H9 (cell line): ENCODE data around the gene GPR176. TPM values are rescaled to one million over a fixed set of nuclear protein-coding genes. Genes with fewer than 3 reads are reported as not detected.

Experiments used
- DNase-seq: peaks from one replicate; pipeline ENCODE4 v3.0.0-alpha.2; 2017
- H2AFZ ChIP-seq: one replicate; pipeline ENCODE4 v1.6.1; 2013; ENCODE audit warnings: mild to moderate bottlenecking, low read length, control low read depth, moderate library complexity
- H2AK5ac ChIP-seq: 2 replicates; pipeline ENCODE4 v1.6.1; 2013; ENCODE audit warnings: low read length, control low read depth, mixed read lengths; ENCODE audit not compliant: insufficient read length
- H2BK120ac ChIP-seq: one replicate; pipeline ENCODE4 v1.6.1; 2013; ENCODE audit warnings: low read depth, mild to moderate bottlenecking, low read length, control low read depth, inconsistent platforms; ENCODE audit not compliant: poor library complexity, severe bottlenecking
- H2BK12ac ChIP-seq: 2 replicates; pipeline ENCODE4 v1.6.1; 2013; ENCODE audit warnings: low read length, control low read depth, mixed read lengths, low read depth; ENCODE audit not compliant: insufficient read length
- H2BK15ac ChIP-seq: 2 replicates; pipeline ENCODE4 v1.6.1; 2013; ENCODE audit warnings: low read depth, low read length, control low read depth
- H2BK20ac ChIP-seq: one replicate; pipeline ENCODE4 v1.6.1; 2013; ENCODE audit warnings: low read depth, mild to moderate bottlenecking, low read length, control low read depth, inconsistent platforms; ENCODE audit not compliant: poor library complexity, severe bottlenecking
- H2BK5ac ChIP-seq: 2 replicates; pipeline ENCODE4 v1.6.1; 2013; ENCODE audit warnings: low read length, control low read depth, mixed read lengths; ENCODE audit not compliant: insufficient read length
- H3K14ac ChIP-seq: 2 replicates; pipeline ENCODE4 v1.6.1; 2013; ENCODE audit warnings: low read length, control low read depth; ENCODE audit not compliant: insufficient read depth
- H3K18ac ChIP-seq: 2 replicates; pipeline ENCODE4 v1.6.1; 2013; ENCODE audit warnings: low read depth, mild to moderate bottlenecking, mixed read lengths, low read length, control low read depth; ENCODE audit not compliant: insufficient read length
- H3K23ac ChIP-seq: 2 replicates; pipeline ENCODE4 v1.6.1; 2013; ENCODE audit warnings: low read length, control low read depth, mixed read lengths, low read depth; ENCODE audit not compliant: insufficient read length
- H3K23me2 ChIP-seq: 2 replicates; pipeline ENCODE4 v1.6.1; 2013; ENCODE audit warnings: low read depth, mild to moderate bottlenecking, mixed read lengths, low read length, control low read depth; ENCODE audit not compliant: insufficient read length, poor library complexity, severe bottlenecking
- H3K27ac ChIP-seq: 2 replicates; pipeline ENCODE4 v1.5.1; 2013; ENCODE audit warnings: low read length, control low read depth, mixed read lengths, low read depth; ENCODE audit not compliant: insufficient read length
- H3K27me3 ChIP-seq: 2 replicates; pipeline ENCODE4 v1.6.1; 2013; ENCODE audit warnings: low read length, control low read depth, inconsistent platforms; ENCODE audit not compliant: insufficient read depth
- H3K4ac ChIP-seq: 2 replicates; pipeline ENCODE4 v1.6.1; 2013; ENCODE audit warnings: low read depth, mild to moderate bottlenecking, control low read depth, inconsistent platforms, low read length, moderate library complexity
- H3K4me1 ChIP-seq: 2 replicates; pipeline ENCODE4 v1.6.1; 2013; ENCODE audit warnings: low read length, control low read depth, inconsistent platforms; ENCODE audit not compliant: insufficient read depth
- H3K4me2 ChIP-seq: 2 replicates; pipeline ENCODE4 v1.6.1; 2013; ENCODE audit warnings: low read length, control low read depth, mixed read lengths; ENCODE audit not compliant: insufficient read length, insufficient read depth
- H3K56ac ChIP-seq: 2 replicates; pipeline ENCODE4 v1.6.1; 2013; ENCODE audit warnings: low read depth, mild to moderate bottlenecking, mixed read lengths, low read length, control low read depth; ENCODE audit not compliant: insufficient read length
- H3K79me1 ChIP-seq: 2 replicates; pipeline ENCODE4 v1.6.1; 2013; ENCODE audit warnings: low read depth, mild to moderate bottlenecking, moderate library complexity, low read length, control low read depth, inconsistent platforms; ENCODE audit not compliant: insufficient read depth, poor library complexity, severe bottlenecking
- H3K79me2 ChIP-seq: 2 replicates; pipeline ENCODE4 v1.6.1; 2013; ENCODE audit warnings: low read length, control low read depth, inconsistent platforms; ENCODE audit not compliant: insufficient read depth
- H3K9ac ChIP-seq: 2 replicates; pipeline ENCODE4 v1.6.1; 2013; ENCODE audit warnings: low read length, control low read depth, mixed read lengths; ENCODE audit not compliant: insufficient read length; ENCODE audit errors: extremely low read depth
- H3K9me3 ChIP-seq: one replicate; pipeline ENCODE4 v1.6.1; 2013; ENCODE audit warnings: low read depth, low read length, inconsistent platforms; ENCODE audit not compliant: control insufficient read depth
- H3T11ph ChIP-seq: one replicate; pipeline ENCODE4 v1.6.1; 2013; ENCODE audit warnings: mild to moderate bottlenecking, low read length, control low read depth, inconsistent platforms
- H4K20me1 ChIP-seq: one replicate; pipeline ENCODE4 v1.6.1; 2013; ENCODE audit not compliant: control insufficient read depth, insufficient read length, insufficient read depth
- H4K5ac ChIP-seq: 2 replicates; pipeline ENCODE4 v1.6.1; 2013; ENCODE audit warnings: low read depth, mild to moderate bottlenecking, mixed read lengths, low read length, control low read depth; ENCODE audit not compliant: insufficient read length
- H4K8ac ChIP-seq: replicated peaks from 2 replicates; pipeline ENCODE4 v1.6.1; 2013; ENCODE audit warnings: low read length, control low read depth, mixed read lengths, low read depth; ENCODE audit not compliant: insufficient read length
- H4K91ac ChIP-seq: 2 replicates; pipeline ENCODE4 v1.6.1; 2013; ENCODE audit warnings: low read depth, mild to moderate bottlenecking, moderate library complexity, mixed read lengths, low read length, control low read depth; ENCODE audit not compliant: insufficient read length
- H3K27ac Mint-ChIP-seq, 3 experiments: 2 replicates in 2 of 3; 3 replicates in 1 of 3; pipeline ENCODE4 v1.8.0; 2020 to 2021; ENCODE audit warnings: mixed read lengths in 3 of 3, mild to moderate bottlenecking in 1 of 3, moderate library complexity in 1 of 3
- H3K27me3 Mint-ChIP-seq: 2 replicates; pipeline ENCODE4 v1.8.0; 2021; ENCODE audit warnings: low read depth, mild to moderate bottlenecking, moderate library complexity, mixed read lengths
- H3K36me3 Mint-ChIP-seq, 3 experiments: 2 replicates in 2 of 3; 3 replicates in 1 of 3; pipeline ENCODE4 v1.8.0; 2020 to 2021; ENCODE audit warnings: low read depth in 3 of 3, mixed read lengths in 3 of 3; ENCODE audit not compliant: insufficient read depth in 1 of 3
- H3K4me1 Mint-ChIP-seq, 2 experiments: 2 replicates each; pipeline ENCODE4 v1.8.0; 2020; ENCODE audit warnings: mixed read lengths in 2 of 2
- H3K4me3 Mint-ChIP-seq, 2 experiments: 2 replicates in 1 of 2; 3 replicates in 1 of 2; pipeline ENCODE4 v1.8.0; 2020 to 2021; ENCODE audit warnings: mild to moderate bottlenecking in 2 of 2, mixed read lengths in 2 of 2, moderate library complexity in 1 of 2
- H3K9me3 Mint-ChIP-seq, 2 experiments: 2 replicates in 1 of 2; 3 replicates in 1 of 2; pipeline ENCODE4 v1.8.0; 2020; ENCODE audit warnings: mild to moderate bottlenecking in 2 of 2, mixed read lengths in 2 of 2, moderate library complexity in 1 of 2
- CTCF ChIP-seq: fragments of 200-600 bp; sonication (generic); conservative IDR thresholded peaks from 3 replicates; pipeline ENCODE4 v1.8.0; 2021; ENCODE audit warnings: antibody characterized with exemption, mild to moderate bottlenecking
- WGBS: extraction: QIAGEN DNeasy Blood & Tissue Kit; methylation state at CpG from one replicate; pipeline ENCODE4 v1.1.7; 2013; ENCODE audit warnings: missing lambda C conversion rate, low lambda C conversion rate, mixed read lengths; ENCODE audit not compliant: insufficient read length; ENCODE audit errors: extremely low coverage; 5-methylcytosine and 5-hydroxymethylcytosine counted together
- total RNA-seq: library from RNA; stranded (reverse); gene quantifications from 2 replicates; pipeline ENCODE4 v1.2.1, GENCODE V29; 2021

Gene GPR176
- total RNA-seq, 1 experiment from 2014 or later: 132 TPM

- H2BK12ac ChIP-seq: no peak overlapping the region
- no peaks in the 10 kb centered on the region for H3K4me1 ChIP-seq
- H3K18ac ChIP-seq: no peak overlapping the region
- H3K4me2 ChIP-seq: no peak overlapping the region
- no peak overlapping the region for H4K8ac ChIP-seq
- Mint-ChIP-seq H3K27ac (no peak overlapping the region; a peak in 1 of 7 replicates), H3K9me3 (no peaks in the 10 kb centered on the region), H3K36me3 (peaks cover 43 to 73% (median 64%) of the 10 kb centered on the region in 3 experiments), H3K4me3 (no peak overlapping the region), H3K27me3 (no peaks in the 10 kb centered on the region), H3K4me1 (peaks cover 4 to 8% of the 10 kb centered on the region in 2 experiments)
- H3K27ac ChIP-seq: no peak overlapping the region
- H2BK120ac ChIP-seq: no peak overlapping the region
- no peak overlapping the region for H2BK5ac ChIP-seq
- no peak overlapping the region for H4K5ac ChIP-seq
- H3K23me2 ChIP-seq: no peaks in the 10 kb centered on the region
- H2AFZ ChIP-seq: no peak overlapping the region
- H3K56ac ChIP-seq: no peak overlapping the region
- H3K23ac ChIP-seq: no peak overlapping the region
- no peaks in the 10 kb centered on the region for H3K9me3 ChIP-seq
- no peak overlapping the region for H3T11ph ChIP-seq
- no peak overlapping the region for H2BK15ac ChIP-seq
- H3K9ac ChIP-seq: no peak overlapping the region
- H3K4ac ChIP-seq: no peak overlapping the region
- H3K79me1 ChIP-seq: no peaks in the 10 kb centered on the region
- H4K91ac ChIP-seq: no peak overlapping the region
- TF ChIP-seq CTCF: no peak
- no peak overlapping the region for H2BK20ac ChIP-seq
- no peaks in the 10 kb centered on the region for H4K20me1 ChIP-seq
- no peak for DNase-seq
- no peak overlapping the region for H2AK5ac ChIP-seq
- H3K79me2 ChIP-seq: no peaks in the 10 kb centered on the region; the same call in 1 of the 2 replicates
- WGBS: no CpG with 5 or more reads among the region's 3 CpGs
- H3K27me3 ChIP-seq: no peaks in the 10 kb centered on the region
- H3K14ac ChIP-seq: no peak overlapping the region
These were observed 26.8 kb upstream of the GPR176 start for GRCh38 chr15:39946862-39947261.
